Fibroblast of the aortic adventitia (primary cell): ENCODE data around the gene CYP27A1. TPM values are rescaled to one million over a fixed set of nuclear protein-coding genes. Genes with fewer than 3 reads are reported as not detected.

ENCODE experiments used
- DNase-seq: peaks from one replicate; pipeline ENCODE4 v3.0.0-alpha.2; 2010; ENCODE audit warnings: low read depth
- H3K4me3 ChIP-seq: 2 replicates; pipeline ENCODE4 v1.5.1; 2011; ENCODE audit warnings: low read depth, mild to moderate bottlenecking, control low read depth, low read length, moderate library complexity
- CTCF ChIP-seq: IDR thresholded peaks from 2 replicates; pipeline ENCODE4 v1.5.1; 2011; ENCODE audit warnings: mild to moderate bottlenecking, low read length, control low read depth, inconsistent platforms; ENCODE audit not compliant: insufficient read depth
- total RNA-seq: library from RNA; depleted of rRNA; stranded (reverse); fragments of >200 nt; gene quantifications from 2 replicates; pipeline ENCODE4 v1.2.3, GENCODE V29; 2012; ENCODE audit warnings: low replicate concordance

The CYP27A1 gene
- total RNA-seq, 1 donor: 10.5 TPM

GRCh38 chr2:218821605-218822211, 39.8 kb downstream of the CYP27A1 start:
- no peak for DNase-seq
- TF ChIP-seq CTCF: no peak
- no peak overlapping the region for H3K4me3 ChIP-seq

DNA sequence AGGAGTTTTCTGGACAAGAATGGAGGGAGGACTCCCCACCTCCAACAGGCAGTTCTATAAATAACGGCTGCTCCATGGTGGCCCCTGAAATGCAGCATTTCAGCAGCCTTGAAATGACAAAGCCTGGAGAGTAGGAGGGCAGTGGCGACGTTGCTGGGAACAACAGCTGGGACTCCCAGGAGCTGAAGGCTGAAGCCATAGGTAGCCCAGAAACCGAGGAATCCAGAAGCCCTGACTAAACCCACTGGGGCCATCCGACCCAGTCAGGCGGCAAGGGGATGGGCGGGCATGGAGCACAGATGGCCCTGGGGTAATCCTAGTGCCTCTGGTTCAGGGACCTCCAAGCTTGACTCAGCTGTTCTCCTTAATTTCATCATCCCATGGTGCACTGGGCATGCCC, 40.7 kb downstream of the CYP27A1 start:
- no peak overlapping the region for H3K4me3 ChIP-seq
- TF ChIP-seq CTCF: no peak
- DNase-seq: no peak

- DNase-seq: no peak
- H3K4me3 ChIP-seq: no peak overlapping the region
- no peak for TF ChIP-seq CTCF
Measured at GRCh38 chr2:218823196-218823855, 41.4 kb downstream of the CYP27A1 start.

DNA sequence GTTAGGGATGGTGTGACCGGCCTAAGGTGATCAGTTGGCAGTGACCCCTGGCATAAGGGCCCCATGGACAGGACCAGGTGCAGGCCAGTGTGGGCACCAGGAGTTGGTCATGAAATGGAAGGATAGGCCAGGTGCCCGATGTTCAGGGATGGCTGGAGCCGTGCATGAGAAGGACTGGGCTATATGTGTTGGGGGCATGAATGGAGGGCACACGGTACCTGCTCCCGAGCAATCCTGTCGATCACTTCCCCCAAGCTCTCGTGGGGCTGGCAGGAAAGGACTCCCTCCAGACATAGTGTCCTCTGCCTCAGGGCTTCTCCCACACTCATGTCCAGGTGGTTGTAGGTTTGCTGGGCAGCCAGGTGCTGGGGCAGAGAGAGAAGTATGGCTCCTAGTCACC, 42.1 kb downstream of the CYP27A1 start:
- TF ChIP-seq CTCF: no peak
- no peak for DNase-seq
- no peak overlapping the region for H3K4me3 ChIP-seq

- DNase-seq: no peak
- TF ChIP-seq CTCF: no peak
- no peak overlapping the region for H3K4me3 ChIP-seq
Measured at GRCh38 chr2:218826791-218827190, 44.8 kb downstream of the CYP27A1 start.

GRCh38 chr2:218827701-218828476, 45.9 kb downstream of the CYP27A1 start:
- no peak overlapping the region for H3K4me3 ChIP-seq
- no peak for DNase-seq
- TF ChIP-seq CTCF: no peak

GRCh38 chr2:218828477-218828778, 46.5 kb downstream of the CYP27A1 start:
- DNase-seq: no peak
- TF ChIP-seq CTCF: no peak
- no peak overlapping the region for H3K4me3 ChIP-seq
